Parathyroid adenoma (tissue), 2 donors: ENCODE measurements around the gene TAF1D.

Source experiments
- H2AFZ ChIP-seq: fragments of 300-600 bp; sonication (generic); one replicate; pipeline ENCODE4 v1.7.0; 2017; ENCODE audit warnings: antibody characterized with exemption, mild to moderate bottlenecking
- H3K27ac ChIP-seq: fragments of 300-600 bp; sonication (generic); one replicate; pipeline ENCODE4 v1.7.0; 2017
- H3K27me3 ChIP-seq: fragments of 300-600 bp; sonication (generic); one replicate; pipeline ENCODE4 v1.7.0; 2017; ENCODE audit warnings: low read length; ENCODE audit not compliant: control insufficient read depth, insufficient read depth
- H3K36me3 ChIP-seq: fragments of 300-600 bp; sonication (generic); one replicate; pipeline ENCODE4 v1.7.0; 2017; ENCODE audit warnings: low read length; ENCODE audit not compliant: control insufficient read depth, insufficient read depth
- H3K4me1 ChIP-seq: fragments of 300-600 bp; sonication (generic); one replicate; pipeline ENCODE4 v1.7.0; 2017; ENCODE audit warnings: control low read depth
- H3K4me2 ChIP-seq: fragments of 300-600 bp; sonication (generic); one replicate; pipeline ENCODE4 v1.7.0; 2017; ENCODE audit warnings: low read length
- H3K4me3 ChIP-seq: fragments of 300-600 bp; sonication (generic); one replicate; pipeline ENCODE4 v1.7.0; 2017; ENCODE audit warnings: low read depth, low read length
- H3K79me2 ChIP-seq: fragments of 300-600 bp; sonication (generic); one replicate; pipeline ENCODE4 v1.7.0; 2017; ENCODE audit warnings: control low read depth
- H3K9ac ChIP-seq: fragments of 300-600 bp; sonication (generic); one replicate; pipeline ENCODE4 v1.7.0; 2017; ENCODE audit warnings: mild to moderate bottlenecking
- H3K9me3 ChIP-seq: fragments of 300-600 bp; sonication (generic); one replicate; pipeline ENCODE4 v1.7.0; 2017; ENCODE audit warnings: low read length; ENCODE audit not compliant: control insufficient read depth
- CTCF ChIP-seq: fragments of 300-600 bp; sonication (generic); IDR thresholded peaks from one replicate; pipeline ENCODE4 v1.7.0; 2017; ENCODE audit warnings: antibody characterized with exemption, mild to moderate bottlenecking
- donor health status: primary hyperparathyroidism.

The TAF1D gene

GRCh38 chr11:93710239-93710638 is 31.1 kb downstream of the TAF1D start:
- TF ChIP-seq CTCF: no peak
- Histone ChIP-seq H3K9me3 (no peaks in the 10 kb centered on the region), H3K4me3 (no peak overlapping the region), H2AFZ (no peak overlapping the region), H3K9ac (no peak overlapping the region), H3K27me3 (no peaks in the 10 kb centered on the region), H3K4me1 (no peaks in the 10 kb centered on the region), H3K4me2 (no peak overlapping the region), H3K27ac (no peak overlapping the region), H3K79me2 (no peaks in the 10 kb centered on the region), H3K36me3 (no peaks in the 10 kb centered on the region)

- H3K4me1 ChIP-seq: no peaks in the 10 kb centered on the region
- no peaks in the 10 kb centered on the region for H3K79me2 ChIP-seq
- no peak overlapping the region for H2AFZ ChIP-seq
- no peaks in the 10 kb centered on the region for H3K36me3 ChIP-seq
- no peak overlapping the region for H3K9ac ChIP-seq
- H3K27me3 ChIP-seq: no peaks in the 10 kb centered on the region
- no peak overlapping the region for H3K4me2 ChIP-seq
- no peak overlapping the region for H3K27ac ChIP-seq
- H3K9me3 ChIP-seq: no peaks in the 10 kb centered on the region
- H3K4me3 ChIP-seq: no peak overlapping the region
- TF ChIP-seq CTCF: no peak
Observed at GRCh38 chr11:93704237-93704636, 37.1 kb downstream of the TAF1D start.

- H3K4me1 ChIP-seq: no peaks in the 10 kb centered on the region
- no peak overlapping the region for H3K27ac ChIP-seq
- no peak overlapping the region for H2AFZ ChIP-seq
- H3K27me3 ChIP-seq: no peaks in the 10 kb centered on the region
- H3K4me2 ChIP-seq: no peak overlapping the region
- no peaks in the 10 kb centered on the region for H3K9me3 ChIP-seq
- no peaks in the 10 kb centered on the region for H3K79me2 ChIP-seq
- no peak for TF ChIP-seq CTCF
- no peak overlapping the region for H3K9ac ChIP-seq
- no peaks in the 10 kb centered on the region for H3K36me3 ChIP-seq
- no peak overlapping the region for H3K4me3 ChIP-seq
Observed at GRCh38 chr11:93700830-93701229, 40.5 kb downstream of the TAF1D start.

- Histone ChIP-seq H3K4me2 (no peak overlapping the region), H3K36me3 (no peaks in the 10 kb centered on the region), H3K9ac (no peak overlapping the region), H2AFZ (no peak overlapping the region), H3K4me3 (no peak overlapping the region), H3K27me3 (no peaks in the 10 kb centered on the region), H3K79me2 (no peaks in the 10 kb centered on the region), H3K4me1 (no peaks in the 10 kb centered on the region), H3K27ac (no peak overlapping the region), H3K9me3 (no peaks in the 10 kb centered on the region)
- no peak for TF ChIP-seq CTCF
Observed at GRCh38 chr11:93697611-93698010, 43.7 kb downstream of the TAF1D start.

- Histone ChIP-seq H3K27me3 (no peaks in the 10 kb centered on the region), H2AFZ (no peak overlapping the region), H3K4me1 (no peaks in the 10 kb centered on the region), H3K4me3 (no peak overlapping the region), H3K79me2 (no peaks in the 10 kb centered on the region), H3K4me2 (no peak overlapping the region), H3K36me3 (no peaks in the 10 kb centered on the region), H3K9me3 (no peaks in the 10 kb centered on the region), H3K27ac (no peak overlapping the region), H3K9ac (no peak overlapping the region)
- TF ChIP-seq CTCF: no peak
Observed at GRCh38 chr11:93694557-93694956, 46.7 kb downstream of the TAF1D start.
